HG03457 (cell line): ENCODE measurements around the gene UNKL.

Source experiments
- ATAC-seq: cut with Tn5 transposase; IDR thresholded peaks from one replicate; pipeline ENCODE4 v1.9.1; 2021; ENCODE audit warnings: moderate number of reproducible peaks; ENCODE audit not compliant: unreplicated experiment

Gene UNKL

DNA sequence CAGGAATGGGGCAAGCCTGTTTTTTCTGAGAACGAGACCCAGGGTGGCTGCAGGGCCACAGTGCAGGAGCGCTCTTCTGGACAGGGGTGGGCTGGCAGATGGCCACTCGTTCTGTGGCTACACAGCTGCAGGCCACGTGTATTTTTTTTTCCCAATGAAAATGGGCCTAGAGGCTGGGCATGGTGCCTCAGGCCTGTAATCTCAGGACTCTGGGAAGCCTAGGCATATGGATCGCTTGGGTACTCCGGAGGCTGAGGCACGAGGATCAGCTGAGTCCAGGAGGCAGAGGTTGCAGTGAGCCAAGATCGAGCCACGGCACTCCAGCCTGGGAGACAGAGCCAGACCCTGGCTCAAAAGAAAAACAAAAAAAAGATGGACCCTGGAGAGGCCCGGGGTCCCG, 6.8 kb downstream of the UNKL start:
- no peak for ATAC-seq

DNA sequence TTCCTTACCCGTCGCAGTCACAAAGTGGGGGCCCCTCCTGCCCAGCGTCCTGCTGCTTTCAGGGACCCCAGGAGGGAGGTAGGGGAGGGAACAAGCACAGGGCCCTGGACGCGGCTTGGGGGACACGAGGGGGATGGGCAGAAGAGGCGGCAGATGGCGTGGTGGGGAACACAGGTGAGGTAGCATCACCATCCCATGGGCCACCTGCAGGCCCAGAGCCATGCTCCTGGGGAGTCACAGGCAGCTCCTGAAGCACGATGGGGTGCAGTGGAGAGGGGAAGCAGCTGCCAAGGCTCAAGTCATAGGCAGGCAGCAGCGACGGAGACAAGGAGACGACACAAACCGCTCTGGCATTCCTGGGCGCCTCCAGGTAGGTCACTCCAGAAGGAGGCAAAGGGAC, 10.8 kb downstream of the UNKL start:
- no peak for ATAC-seq

DNA sequence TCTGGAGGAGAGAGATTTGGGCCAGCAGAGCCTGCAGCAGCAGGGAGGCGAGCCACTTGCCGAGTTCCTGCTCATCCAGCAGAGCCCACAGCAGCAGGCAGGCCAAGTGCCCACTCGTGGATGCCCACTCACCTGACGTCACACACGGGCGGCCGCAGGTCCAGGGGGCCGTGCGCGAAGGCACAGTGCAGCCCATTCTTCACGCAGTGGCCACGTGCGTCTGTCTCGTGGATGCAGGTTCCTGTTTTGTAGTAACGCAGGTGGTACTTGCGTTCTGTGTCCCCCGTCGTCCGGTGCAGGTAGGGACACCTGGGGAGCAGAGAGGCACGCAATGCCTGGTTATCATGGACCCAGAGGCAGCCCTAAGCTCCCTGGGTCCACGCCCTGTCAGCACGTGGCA, 11.5 kb downstream of the UNKL start:
- ATAC-seq = no peak

DNA sequence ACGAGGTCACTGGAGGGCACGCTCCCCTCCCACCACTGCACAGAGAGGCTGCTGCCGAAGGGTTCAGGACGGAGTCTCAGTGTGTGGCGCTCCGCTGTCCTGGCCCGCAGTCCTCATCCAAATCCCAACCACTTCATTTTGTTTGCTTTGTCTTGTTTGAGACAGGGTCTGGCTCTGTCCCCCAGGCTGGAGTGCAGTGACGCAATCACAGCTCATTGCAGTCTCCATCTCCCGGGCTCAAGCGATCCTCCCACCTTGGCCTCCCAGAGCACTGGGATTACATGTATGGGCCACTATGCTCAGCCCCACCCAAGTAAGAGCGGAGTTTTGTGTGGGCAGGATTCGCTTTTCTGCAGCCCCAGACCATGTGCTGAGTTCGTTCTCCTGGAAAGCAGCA, 12.7 kb downstream of the UNKL start:
- ATAC-seq = no peak

DNA sequence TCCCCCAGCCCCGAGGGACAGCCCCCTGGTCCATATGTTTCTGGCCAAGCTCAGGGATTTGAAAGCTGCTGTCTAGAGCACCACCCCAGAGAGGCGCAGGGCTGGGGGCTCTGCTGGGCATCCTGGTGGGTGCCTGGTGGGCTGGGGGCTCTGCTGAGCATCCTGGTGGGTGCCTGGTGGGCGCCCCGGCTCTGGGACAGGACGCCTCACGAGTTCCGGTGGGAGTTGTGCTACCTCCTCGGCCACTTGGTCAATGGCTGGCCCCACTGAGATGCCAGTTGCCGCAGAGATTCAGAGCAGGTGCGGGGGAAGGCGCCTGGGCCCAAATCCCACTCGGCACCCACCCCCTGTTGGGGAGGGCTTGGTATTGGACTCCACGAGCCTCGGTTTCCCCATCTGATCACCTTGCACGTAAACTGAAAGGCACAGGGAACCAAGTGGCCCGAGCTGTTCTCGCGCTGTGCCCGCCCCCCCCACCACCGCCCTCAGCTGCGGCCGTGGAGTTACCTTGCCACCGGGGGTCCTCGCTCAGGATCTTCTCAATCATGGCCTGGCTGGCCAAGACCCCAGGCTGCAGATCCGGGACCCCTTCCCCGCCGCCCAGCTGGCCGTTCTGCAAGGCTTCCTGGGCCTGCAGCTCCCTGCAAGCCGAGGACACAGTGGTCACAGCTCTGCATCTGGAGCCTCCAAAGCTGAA, 13.3 kb downstream of the UNKL start:
- ATAC-seq = no peak

DNA sequence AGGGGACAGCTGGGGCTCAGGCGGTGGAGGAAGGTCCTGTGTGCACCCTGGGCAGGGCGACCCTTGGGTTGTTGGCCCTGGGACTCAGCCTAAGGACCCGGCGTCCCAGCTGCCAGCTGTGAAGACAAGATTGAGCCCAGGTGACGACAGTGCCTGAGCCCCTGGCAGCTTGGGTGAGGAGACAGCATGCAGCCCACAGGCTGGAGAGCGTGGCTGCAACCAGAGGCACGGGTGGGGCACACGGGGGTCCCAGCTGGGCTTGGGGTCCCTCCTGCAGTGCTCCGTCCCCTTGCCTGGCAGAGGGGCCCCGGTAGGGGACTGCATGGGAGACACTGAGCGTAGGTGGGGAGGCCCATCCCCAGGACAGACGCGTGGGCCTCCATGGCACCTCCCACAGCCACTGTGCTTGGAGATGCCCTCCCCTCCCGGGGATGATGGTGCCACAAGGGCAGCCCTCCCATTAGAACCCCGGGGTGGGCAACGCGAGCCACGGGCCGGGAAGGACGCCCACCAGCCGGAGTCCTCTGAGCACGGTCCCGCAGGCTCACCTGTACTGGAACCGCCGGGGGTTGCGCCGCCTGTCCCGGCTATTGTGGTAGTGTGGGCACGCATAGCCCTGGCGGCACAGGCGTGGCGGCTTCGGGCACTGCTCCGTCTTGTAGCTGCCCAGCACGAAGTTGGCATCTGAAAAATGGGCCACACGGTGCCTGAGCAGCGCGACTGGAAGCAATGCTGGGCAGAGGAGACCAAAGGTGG, 15.5 kb downstream of the UNKL start:
- no peak for ATAC-seq

DNA sequence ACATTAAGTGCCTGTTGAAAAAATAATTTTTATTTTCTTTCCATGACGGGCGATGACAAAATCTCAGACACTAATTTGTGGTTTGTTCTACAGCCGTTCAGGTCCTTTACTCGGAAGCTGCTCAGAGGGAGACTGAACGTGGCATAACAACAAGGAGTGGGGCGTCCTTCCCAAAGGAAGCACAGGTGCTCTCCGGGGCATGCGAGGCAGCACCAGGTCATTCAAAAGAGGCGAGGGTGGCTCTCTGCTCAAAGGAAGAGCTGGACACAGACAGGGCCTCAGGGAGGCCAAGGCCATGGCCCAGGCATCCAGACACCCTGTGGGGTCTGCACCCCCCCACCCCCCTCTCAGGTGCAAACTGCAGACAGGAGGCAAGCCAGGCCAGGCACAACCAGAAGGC, 16.2 kb downstream of the UNKL start:
- ATAC-seq = no peak

DNA sequence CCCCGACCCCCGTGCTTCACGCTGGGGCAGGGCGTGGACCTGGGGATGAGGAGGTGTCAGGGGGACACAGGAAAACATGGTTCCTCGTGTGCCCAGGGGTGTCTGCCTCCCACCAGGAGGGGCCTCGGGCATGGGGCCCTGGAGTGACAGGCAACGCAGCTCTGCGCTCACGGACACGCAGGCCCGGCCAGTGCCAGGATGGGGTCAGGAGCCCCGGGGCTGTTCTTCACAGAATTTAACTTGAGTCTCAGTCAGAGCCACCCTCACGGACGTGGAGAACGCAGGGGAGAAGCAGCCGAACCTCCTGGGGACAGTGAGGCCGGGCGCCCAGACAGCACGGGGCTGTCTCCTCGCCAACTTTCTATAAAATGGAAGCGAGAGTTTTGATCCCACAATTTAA, 16.7 kb downstream of the UNKL start:
- ATAC-seq = no peak

DNA sequence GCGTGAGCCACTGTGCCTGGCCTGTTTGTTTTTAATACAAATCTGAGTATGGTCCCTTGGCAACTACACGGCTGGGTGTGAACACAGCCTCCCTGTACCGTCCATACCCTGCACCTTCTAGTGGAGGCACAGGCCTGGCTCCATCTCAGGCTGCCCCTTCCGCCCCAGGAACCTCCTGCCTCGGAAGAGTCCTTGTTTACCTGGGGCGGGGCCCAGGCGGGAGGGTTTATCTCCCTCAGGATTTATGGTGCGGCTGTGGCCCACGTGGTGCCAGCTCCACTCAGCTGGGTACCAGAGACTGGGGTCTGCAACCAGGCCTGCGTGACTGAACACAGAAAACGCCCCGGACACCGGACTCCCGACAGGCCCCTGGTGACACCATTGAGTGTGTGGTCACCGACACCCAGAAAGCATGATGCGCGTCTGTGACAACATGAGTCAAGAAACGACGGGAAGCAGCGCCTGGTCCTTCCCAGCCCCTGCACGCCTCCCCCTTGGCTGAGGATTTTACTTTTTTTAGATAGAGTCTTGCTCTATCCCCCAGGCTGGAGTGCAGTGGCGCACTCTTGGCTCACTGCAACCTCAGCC, 19.0 kb downstream of the UNKL start:
- ATAC-seq = no peak

DNA sequence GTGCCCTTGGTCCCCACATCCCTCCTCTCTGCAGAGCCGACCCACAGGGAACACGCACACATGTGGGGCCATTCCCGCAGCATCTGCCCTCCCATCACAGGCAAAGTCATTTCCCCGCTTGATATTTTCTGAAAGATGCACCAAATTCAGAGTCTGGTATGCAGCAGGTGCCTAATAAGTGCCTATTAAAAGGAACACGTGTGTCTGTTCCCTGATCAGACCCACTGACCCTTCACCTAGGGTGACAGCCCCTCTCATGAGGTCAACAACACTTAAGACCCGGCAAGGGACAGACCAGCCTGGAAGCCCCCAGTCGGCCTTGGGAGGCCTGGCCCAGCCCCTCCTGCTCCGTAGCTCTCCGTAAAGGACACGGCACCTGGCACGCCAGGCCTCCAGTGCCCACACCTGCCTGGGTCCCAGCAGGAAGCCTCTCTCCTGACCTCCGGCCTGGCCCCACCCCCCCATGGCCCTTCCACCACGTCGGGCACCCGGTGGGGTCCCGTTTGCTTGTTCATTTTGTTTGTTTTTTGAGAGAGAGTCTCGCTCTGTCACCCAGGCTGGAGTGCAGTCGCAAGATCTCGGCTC, 20.0 kb downstream of the UNKL start:
- no peak for ATAC-seq

DNA sequence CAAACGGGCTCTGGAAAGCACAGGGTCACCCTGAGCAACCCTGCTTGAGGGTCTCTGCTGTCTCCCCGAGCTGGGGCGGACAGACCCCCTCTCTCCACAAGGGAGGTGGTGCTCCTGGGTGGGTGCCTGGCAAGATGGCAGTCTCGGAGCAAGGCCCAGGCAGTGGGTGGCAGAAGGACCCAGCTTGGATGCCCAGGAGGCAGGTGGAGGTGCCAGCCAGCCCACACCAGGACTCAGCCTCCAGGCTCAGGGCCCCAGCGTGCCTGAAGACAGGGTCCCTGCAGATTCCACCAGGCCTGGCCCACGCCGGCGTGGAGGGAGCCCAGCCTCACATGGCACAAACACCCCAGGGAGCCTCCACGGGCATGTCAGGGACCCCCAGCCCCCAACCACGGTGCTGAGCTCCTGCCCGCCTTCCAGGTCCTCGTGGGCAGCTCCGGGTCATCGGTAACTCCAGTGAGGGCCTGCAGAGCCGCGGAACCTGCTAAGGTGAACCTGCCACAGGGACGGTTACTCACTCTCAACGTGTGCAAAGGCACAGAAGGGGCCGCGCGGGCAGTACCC, 20.8 kb downstream of the UNKL start:
- no peak for ATAC-seq

DNA sequence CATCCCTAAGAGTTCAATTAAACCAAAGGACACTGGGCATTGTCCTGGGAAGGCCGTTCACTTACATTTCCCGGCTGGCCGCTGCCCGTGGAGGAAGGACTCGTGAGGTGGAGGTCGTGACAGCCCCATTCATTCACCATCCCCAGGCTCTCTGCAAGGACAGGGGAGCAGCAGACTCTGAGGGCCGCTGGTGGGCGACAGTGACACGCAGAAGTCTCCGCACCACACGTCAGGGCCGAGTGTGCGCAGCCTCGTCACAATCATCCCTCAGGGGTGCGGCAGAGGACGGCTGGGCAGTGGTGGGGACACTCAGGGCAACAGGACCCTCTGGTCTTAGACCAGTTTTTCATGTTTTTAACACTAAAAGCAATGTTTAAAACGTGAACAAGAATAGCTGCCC, 21.7 kb downstream of the UNKL start:
- ATAC-seq = no peak

DNA sequence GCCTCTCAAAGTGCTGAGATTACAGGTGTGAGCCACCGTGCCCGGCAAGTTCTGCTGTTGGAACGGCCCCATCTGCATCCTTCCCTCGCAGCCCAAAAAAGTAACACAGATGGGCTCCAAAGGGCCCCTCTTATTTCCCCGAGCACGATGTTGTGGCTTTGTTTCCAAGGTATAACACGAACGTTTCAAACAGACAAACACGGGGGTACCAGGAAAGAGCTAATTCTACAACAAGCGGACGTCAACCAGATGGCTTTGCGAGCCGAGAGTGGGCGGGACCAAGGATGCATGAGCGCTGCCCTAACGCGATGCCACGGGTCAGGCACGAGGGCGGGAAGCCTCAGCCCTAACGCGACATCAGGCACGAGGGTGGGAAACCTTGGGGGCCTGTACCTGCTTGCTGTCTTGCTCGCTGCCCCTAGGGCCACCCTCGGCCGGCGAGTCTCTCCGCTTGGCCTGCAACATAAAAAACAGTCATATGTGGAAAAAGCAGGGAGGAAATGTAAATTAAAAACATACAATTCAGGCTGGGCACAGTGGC, 24.2 kb downstream of the UNKL start:
- ATAC-seq = no peak

DNA sequence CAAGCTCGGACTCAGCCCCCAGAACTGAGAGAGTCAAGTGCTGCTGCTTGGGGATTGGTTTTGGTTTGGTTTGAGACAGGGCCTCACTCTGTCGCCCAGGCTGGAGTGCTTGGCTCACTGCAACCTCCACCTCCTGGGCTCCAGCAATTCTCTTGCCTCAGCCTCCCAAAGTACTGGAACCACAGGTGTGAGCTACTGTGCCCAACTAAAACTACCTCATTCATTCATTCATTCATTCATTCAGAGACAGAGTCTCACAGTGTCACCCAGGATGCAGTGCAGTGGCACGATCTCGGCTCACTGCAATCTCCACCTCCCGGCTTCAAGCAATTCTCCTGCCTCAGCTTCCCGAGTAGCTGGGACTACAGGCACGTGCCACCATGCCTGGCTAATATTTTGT, 24.7 kb downstream of the UNKL start:
- no peak for ATAC-seq

DNA sequence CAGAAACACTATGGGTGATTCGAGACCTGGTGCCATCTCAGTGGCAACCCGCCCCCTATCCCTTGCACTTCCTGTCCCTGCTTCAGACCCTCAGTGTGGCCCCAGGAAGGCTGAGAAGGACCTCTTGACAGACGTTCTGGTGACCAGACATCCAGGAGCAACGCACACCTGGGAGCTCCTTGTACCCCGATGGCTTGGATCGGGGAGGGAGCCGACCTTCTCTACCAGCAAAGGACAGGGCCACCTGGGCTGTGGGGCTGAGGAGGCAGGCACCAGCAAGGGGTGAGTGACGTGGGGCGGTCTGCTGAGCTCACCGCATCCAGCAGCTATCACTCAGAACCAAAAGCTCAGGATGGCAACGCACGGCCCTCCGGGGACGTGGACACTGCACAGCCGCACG, 27.2 kb downstream of the UNKL start:
- no peak for ATAC-seq

DNA sequence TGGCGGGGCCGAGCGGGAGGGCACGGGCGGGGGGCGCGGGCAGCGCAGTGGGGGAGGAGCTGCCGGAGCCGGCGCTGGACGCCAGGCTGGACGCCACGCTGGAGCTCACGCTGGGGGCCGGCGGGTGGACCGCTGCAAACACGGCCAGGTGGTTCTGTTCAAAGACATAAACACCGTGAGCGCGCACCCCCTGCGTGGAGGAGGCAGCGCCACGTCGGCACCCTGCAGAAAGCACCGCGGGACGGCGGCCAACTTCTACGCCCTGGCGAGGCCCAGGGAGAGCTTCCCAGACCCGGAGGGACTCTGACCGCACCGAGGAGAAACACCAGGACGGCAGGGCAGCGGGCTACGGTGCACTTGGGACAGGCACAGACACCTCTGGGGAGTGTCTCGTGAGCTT, 29.3 kb downstream of the UNKL start:
- ATAC-seq = no peak

DNA sequence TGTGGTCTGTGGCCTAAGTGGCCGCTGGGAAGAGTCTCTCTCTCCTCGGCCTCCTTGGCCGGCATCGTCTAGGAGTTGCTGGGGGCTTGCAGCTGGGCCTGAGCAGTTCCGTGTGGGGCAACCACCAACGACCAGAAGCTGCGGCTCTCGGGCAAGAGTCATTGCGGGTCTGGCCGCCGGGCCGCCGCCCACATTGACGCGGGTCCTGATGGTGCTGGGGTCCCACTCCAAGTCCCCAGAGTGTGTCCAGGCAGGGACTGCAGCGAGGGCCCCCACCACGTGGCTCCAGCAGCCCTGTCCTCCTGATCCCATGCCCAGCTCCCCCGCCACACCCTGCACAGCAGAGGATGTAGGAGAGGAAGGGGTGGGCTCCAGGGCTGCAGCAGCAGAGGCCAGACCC, 30.9 kb downstream of the UNKL start:
- ATAC-seq = no peak

DNA sequence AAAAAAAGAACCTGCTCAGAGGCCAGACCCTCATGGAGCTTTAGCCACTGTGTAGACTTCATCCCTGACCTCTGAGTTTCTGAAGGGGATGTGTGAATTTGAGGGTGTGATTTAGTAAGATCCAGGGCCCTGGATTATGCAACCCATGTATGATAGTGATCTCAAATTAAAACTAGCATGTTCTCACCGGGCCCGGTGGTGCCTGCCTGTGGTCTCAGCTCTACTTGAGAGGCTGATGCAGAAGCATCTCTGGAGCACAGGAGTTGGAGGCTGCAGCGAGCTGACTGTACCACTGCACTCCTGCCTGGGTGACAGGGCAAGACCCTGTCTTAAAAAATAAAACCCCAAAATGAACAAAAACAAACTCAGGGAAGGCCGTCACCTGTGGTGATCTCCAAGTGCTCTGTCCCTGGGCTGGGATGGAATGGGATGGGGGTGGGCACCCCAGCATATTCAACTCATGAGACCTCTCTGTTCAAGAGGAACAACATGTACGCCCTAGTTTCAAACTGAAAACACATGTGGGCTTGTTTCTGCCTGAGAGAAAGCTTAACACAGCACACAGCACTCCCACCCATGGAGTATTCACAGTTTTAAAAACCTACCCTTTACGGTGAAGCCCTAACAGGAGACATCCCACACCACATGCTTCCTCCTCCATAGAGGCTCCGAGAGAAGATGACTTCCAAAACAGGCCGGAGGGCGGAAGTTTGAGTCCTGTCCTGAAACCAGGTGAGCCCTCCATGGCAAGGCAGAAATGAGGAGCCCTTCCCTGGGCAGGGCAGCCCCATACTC, 32.7 kb downstream of the UNKL start:
- no peak for ATAC-seq

DNA sequence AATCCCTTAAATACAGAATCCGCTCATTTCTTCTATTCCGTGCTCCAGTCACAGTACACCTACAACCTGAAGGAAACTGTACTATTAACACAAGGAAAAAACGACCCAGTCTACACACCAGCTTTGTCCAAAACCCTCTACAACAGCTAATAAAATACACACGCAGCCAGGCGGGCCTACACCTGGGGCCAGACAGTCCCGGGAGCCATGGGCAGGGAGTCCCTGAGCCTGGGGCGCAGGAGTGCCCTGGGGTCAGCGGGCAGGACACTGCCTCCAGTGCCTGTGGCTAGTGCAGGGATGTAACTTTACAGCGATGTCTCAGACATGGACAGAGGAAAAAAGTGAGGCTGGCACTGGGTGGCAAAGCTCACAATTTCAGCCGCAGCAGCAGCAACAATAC, 34.3 kb downstream of the UNKL start:
- ATAC-seq = no peak

DNA sequence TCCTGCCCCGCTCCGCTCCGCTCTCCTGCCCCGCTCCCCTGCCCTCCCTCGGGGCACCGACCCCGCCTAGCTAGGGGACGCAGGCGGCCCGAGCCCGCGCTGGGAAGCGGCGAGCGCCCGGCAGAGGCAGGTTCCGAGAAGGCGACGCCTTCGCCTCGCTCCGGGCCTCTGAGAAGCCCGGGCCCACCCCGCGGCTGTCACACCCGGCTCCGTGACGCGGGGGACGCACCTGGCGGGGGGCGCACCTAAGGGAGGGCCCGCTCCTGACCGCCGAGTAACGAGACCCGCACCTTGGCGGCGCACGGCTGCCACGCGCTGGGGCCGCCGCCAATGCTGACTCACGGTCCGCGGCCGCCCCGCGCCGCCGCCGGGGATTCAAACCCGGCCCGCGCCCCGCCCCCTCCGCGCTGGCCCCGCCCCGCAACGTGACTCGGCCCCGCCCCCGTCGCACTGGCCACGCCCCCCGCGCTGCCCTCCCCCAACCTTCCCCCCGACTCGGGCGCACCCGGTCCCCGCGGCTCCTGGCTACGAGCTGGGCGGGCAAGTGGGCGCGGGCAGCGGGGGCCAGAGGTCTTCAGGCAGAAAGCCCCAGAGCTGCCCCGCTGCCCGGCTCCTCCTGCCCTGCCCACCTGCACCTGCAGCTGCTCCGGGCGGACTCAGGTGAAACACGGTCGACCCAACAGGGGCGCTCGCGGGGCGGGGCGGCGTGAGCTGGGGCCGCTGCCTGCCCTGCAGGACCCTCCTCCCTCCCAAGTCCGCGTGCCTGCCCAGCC, 35.0 kb downstream of the UNKL start:
- no peak for ATAC-seq
